HCT116 (cell line): Measurements from ENCODE around the gene AGAP1. TPM values are rescaled to one million over a fixed set of nuclear protein-coding genes. Genes with fewer than 3 reads are reported as not detected.

Experiments used
- ATAC-seq: fragments of 200-7000 bp; cut with Tn5 transposase; 2 replicates; pipeline ENCODE4 v1.9.1; 2020; ENCODE audit warnings: mild to moderate bottlenecking, moderate library complexity
- BruUV-seq: library from RNA; stranded (reverse); fragments of 400-500 nt; replicated peaks from 2 replicates; lab custom pipeline; 2021; lab: Mats Ljungman, UMichigan
- CTCF ChIA-PET: fragments of 300-600 bp; sonication (Branson Sonifier 250); formaldehyde crosslinking; loops from one replicate; lab custom pipeline; 2021; ENCODE audit warnings: antibody characterized with exemption; lab: Charles Lee
- POLR2A ChIA-PET: fragments of 300-600, 350-600 bp; sonication (Branson Sonifier 250); formaldehyde crosslinking; loops from one replicate; lab custom pipeline; 2021; ENCODE audit warnings: antibody characterized with exemption; lab: Charles Lee
- RAD21 ChIA-PET, 2 experiments: fragments of 300-600 bp; sonication (Branson Sonifier 250); formaldehyde crosslinking; loops; one replicate each; lab custom pipeline; 2023; ENCODE audit warnings: low total read pairs in 2 of 2; ENCODE audit not compliant: uncharacterized antibody in 2 of 2, unreplicated experiment in 2 of 2, low non-redundant PET in 1 of 2; lab: Charles Lee
- DNase-seq: peaks from one replicate; pipeline ENCODE4 v3.0.0-alpha.2; 2010; ENCODE audit warnings: low read depth, low spot score
- H2AFZ ChIP-seq: fragments of 200-600 bp; shearing (Covaris generic), sonication (generic); 2 replicates; pipeline ENCODE4 v1.6.1; 2017; ENCODE audit warnings: low read depth, mixed run types, mixed read lengths, antibody characterized with exemption, low read length; ENCODE audit not compliant: poor library complexity, severe bottlenecking
- H3K27ac ChIP-seq: 2 replicates; pipeline ENCODE4 v1.5.1; 2012; ENCODE audit warnings: low read depth, low read length
- H3K27me3 ChIP-seq: fragments of 200-600 bp; sonication (generic); 2 replicates; pipeline ENCODE4 v1.6.1; 2016; ENCODE audit warnings: mixed run types, low read length, mixed read lengths; ENCODE audit not compliant: insufficient read depth
- H3K36me3 ChIP-seq, 2 experiments: fragments of 200-500 bp in 1 of 2; fragments of 200-600 bp in 1 of 2; sonication (Bioruptor generic) in 1 of 2; sonication (generic) in 1 of 2; 2 replicates each; pipeline versions ENCODE4 v1.5.1 to v1.6.1; 2014 to 2016; ENCODE audit warnings: low read length in 2 of 2, inconsistent platforms in 1 of 2, mixed read lengths in 1 of 2, mixed run types in 1 of 2; ENCODE audit not compliant: insufficient read depth in 2 of 2, control insufficient read depth in 1 of 2
- H3K4me1 ChIP-seq, 2 experiments: fragments of 200-600 bp in 1 of 2; sonication (generic) in 1 of 2; 2 replicates each; pipeline versions ENCODE4 v1.5.1 to v1.6.1; 2012 to 2017; ENCODE audit warnings: low read length in 2 of 2, inconsistent platforms in 1 of 2, mild to moderate bottlenecking in 1 of 2, mixed read lengths in 1 of 2, mixed run types in 1 of 2, moderate library complexity in 1 of 2; ENCODE audit not compliant: insufficient read depth in 2 of 2, control insufficient read depth in 1 of 2
- H3K4me2 ChIP-seq: fragments of 200-600 bp; sonication (generic); 2 replicates; pipeline ENCODE4 v1.6.1; 2017; ENCODE audit warnings: mixed run types, low read length, mixed read lengths
- H3K4me3 ChIP-seq, 2 experiments: fragments of 200-600 bp in 1 of 2; sonication (generic) in 1 of 2; replicated peaks in 1 of 2; 2 replicates each; pipeline ENCODE4 v1.5.1; 2011 to 2016; ENCODE audit warnings: low read length in 2 of 2, control low read depth in 1 of 2, low read depth in 1 of 2, mild to moderate bottlenecking in 1 of 2, mixed read lengths in 1 of 2, mixed run types in 1 of 2
- H3K79me2 ChIP-seq: fragments of 200-600 bp; sonication (generic); 2 replicates; pipeline ENCODE4 v1.6.1; 2017; ENCODE audit warnings: mild to moderate bottlenecking, mixed run types, low read length, moderate library complexity, mixed read lengths; ENCODE audit not compliant: insufficient read depth
- H3K9ac ChIP-seq: fragments of 200-600 bp; sonication (generic); 2 replicates; pipeline ENCODE4 v1.6.1; 2016; ENCODE audit warnings: low read length, mixed read lengths
- H3K9me2 ChIP-seq: fragments of 200-600 bp; sonication (generic), shearing (Covaris generic); 2 replicates; pipeline ENCODE4 v1.6.1; 2017; ENCODE audit warnings: mixed run types, mild to moderate bottlenecking, moderate library complexity; ENCODE audit not compliant: insufficient read depth
- H3K9me3 ChIP-seq, 2 experiments: fragments of 200-500 bp in 1 of 2; fragments of 200-600 bp in 1 of 2; sonication (Bioruptor generic) in 1 of 2; sonication (generic) in 1 of 2; 2 replicates each; pipeline ENCODE4 v1.6.1; 2014 to 2017; ENCODE audit warnings: low read length in 2 of 2, mixed read lengths in 2 of 2, inconsistent platforms in 1 of 2, low read depth in 1 of 2, mild to moderate bottlenecking in 1 of 2, mixed run types in 1 of 2, moderate library complexity in 1 of 2; ENCODE audit not compliant: control insufficient read depth in 1 of 2, insufficient read depth in 1 of 2
- H4K20me1 ChIP-seq: fragments of 200-600 bp; sonication (generic), shearing (Covaris generic); 2 replicates; pipeline ENCODE4 v1.6.1; 2017; ENCODE audit warnings: mixed run types, mild to moderate bottlenecking, moderate library complexity; ENCODE audit not compliant: insufficient read depth
- EGR1 ChIP-seq: IDR thresholded peaks from 2 replicates; pipeline ENCODE4 v1.6.1; 2012; ENCODE audit warnings: low read depth
- ELF1 ChIP-seq: IDR thresholded peaks from 2 replicates; pipeline ENCODE4 v1.6.1; 2012; ENCODE audit warnings: low read depth, borderline replicate concordance
- EZH2 ChIP-seq: fragments of 200-600 bp; sonication (generic); IDR thresholded peaks from 2 replicates; pipeline ENCODE4 v1.6.1; 2017; ENCODE audit warnings: antibody characterized with exemption, mixed run types
- FOSL1 ChIP-seq: IDR thresholded peaks from 2 replicates; pipeline ENCODE4 v1.6.1; 2012; ENCODE audit warnings: low read depth
- POLR2A ChIP-seq: IDR thresholded peaks from 2 replicates; pipeline ENCODE4 v1.7.0; 2011; ENCODE audit warnings: borderline replicate concordance; ENCODE audit not compliant: insufficient read depth, insufficient read length; ENCODE audit errors: extremely low read depth
- POLR2AphosphoS5 ChIP-seq: IDR thresholded peaks from 2 replicates; pipeline ENCODE4 v1.6.1; 2011; ENCODE audit warnings: mild to moderate bottlenecking, low read depth, low read length, moderate library complexity
- RAD21 ChIP-seq: IDR thresholded peaks from 2 replicates; pipeline ENCODE4 v1.6.1; 2012; ENCODE audit warnings: low read depth, mild to moderate bottlenecking
- SRF ChIP-seq: IDR thresholded peaks from 2 replicates; pipeline ENCODE4 v1.6.1; 2012; ENCODE audit warnings: low read depth
- intact Hi-C: fragments of 100-400 bp; cut with micrococcal nuclease; formaldehyde crosslinking; loops from 2 replicates; pipeline ENCODE4 v1.10.0; 2022
- total RNA-seq: library from RNA; stranded (reverse); gene quantifications from one replicate; pipeline ENCODE4 v1.2.1, GENCODE V29; 2021; ENCODE audit not compliant: unreplicated experiment
- TF ChIP-seq, protein P1 (sequence below): IDR thresholded peaks from 2 replicates; pipeline ENCODE4 v1.6.1; 2012; ENCODE audit warnings: low read depth

The AGAP1 gene
- total RNA-seq, 1 experiment from 2014 or later: 43.8 TPM

- peak; percentile 74 for ATAC-seq
- Histone ChIP-seq H3K9ac (no peak overlapping the region), H3K79me2 (peaks cover 89% of the 10 kb centered on the region), H3K4me2 (peak overlapping the region; percentile 20), H4K20me1 (peaks cover 10% of the 10 kb centered on the region; the same call in 1 of the 2 replicates), H3K36me3 (peaks cover 0 to 10% of the 10 kb centered on the region in 2 experiments; a peak in 1 of 4 replicates), H3K9me3 (peaks cover 0 to 10% of the 10 kb centered on the region in 2 experiments; a peak in 1 of 4 replicates), H3K4me1 (peaks cover 10 to 12% of the 10 kb centered on the region in 2 experiments; a peak in 3 of 4 replicates), H3K4me3 (no peak overlapping the region), H3K27me3 (no peaks in the 10 kb centered on the region), H2AFZ (no peak overlapping the region), H3K27ac (no peak overlapping the region), H3K9me2 (no peaks in the 10 kb centered on the region)
- intact Hi-C loops: no loop called here
- RAD21 ChIA-PET: no interaction called here
- BruUV-seq: no TSS peak
- DNase-seq: no peak
- CTCF ChIA-PET: no interaction called here
- TF ChIP-seq SRF (no peak), POLR2AphosphoS5 (no peak), ELF1 (no peak), RAD21 (no peak), EGR1 (no peak), POLR2A (no peak), EZH2 (no peak), FOSL1 (no peak)
- TF ChIP-seq, protein P1, sequence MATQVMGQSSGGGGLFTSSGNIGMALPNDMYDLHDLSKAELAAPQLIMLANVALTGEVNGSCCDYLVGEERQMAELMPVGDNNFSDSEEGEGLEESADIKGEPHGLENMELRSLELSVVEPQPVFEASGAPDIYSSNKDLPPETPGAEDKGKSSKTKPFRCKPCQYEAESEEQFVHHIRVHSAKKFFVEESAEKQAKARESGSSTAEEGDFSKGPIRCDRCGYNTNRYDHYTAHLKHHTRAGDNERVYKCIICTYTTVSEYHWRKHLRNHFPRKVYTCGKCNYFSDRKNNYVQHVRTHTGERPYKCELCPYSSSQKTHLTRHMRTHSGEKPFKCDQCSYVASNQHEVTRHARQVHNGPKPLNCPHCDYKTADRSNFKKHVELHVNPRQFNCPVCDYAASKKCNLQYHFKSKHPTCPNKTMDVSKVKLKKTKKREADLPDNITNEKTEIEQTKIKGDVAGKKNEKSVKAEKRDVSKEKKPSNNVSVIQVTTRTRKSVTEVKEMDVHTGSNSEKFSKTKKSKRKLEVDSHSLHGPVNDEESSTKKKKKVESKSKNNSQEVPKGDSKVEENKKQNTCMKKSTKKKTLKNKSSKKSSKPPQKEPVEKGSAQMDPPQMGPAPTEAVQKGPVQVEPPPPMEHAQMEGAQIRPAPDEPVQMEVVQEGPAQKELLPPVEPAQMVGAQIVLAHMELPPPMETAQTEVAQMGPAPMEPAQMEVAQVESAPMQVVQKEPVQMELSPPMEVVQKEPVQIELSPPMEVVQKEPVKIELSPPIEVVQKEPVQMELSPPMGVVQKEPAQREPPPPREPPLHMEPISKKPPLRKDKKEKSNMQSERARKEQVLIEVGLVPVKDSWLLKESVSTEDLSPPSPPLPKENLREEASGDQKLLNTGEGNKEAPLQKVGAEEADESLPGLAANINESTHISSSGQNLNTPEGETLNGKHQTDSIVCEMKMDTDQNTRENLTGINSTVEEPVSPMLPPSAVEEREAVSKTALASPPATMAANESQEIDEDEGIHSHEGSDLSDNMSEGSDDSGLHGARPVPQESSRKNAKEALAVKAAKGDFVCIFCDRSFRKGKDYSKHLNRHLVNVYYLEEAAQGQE: no peak
- TF ChIP-seq, all 23 proteins: peak for 0
- POLR2A ChIA-PET: no interaction called here
Observed at GRCh38 chr2:235570256-235570655, 76.4 kb downstream of the AGAP1 start.
